Activated naive CD8-positive, alpha-beta T cell (primary cell): ENCODE measurements around the gene FOXI1.

Experiments used
- H3K27ac Mint-ChIP-seq: one replicate; pipeline ENCODE4 v1.8.0; 2021; ENCODE audit warnings: mixed read lengths
- H3K27me3 Mint-ChIP-seq: one replicate; pipeline ENCODE4 v1.8.0; 2021; ENCODE audit warnings: mixed read lengths
- H3K36me3 Mint-ChIP-seq: one replicate; pipeline ENCODE4 v1.8.0; 2021; ENCODE audit warnings: mixed read lengths
- H3K4me1 Mint-ChIP-seq: one replicate; pipeline ENCODE4 v1.8.0; 2021; ENCODE audit warnings: low read depth, mixed read lengths
- H3K4me3 Mint-ChIP-seq: one replicate; pipeline ENCODE4 v1.8.0; 2021; ENCODE audit warnings: mild to moderate bottlenecking, mixed read lengths
- H3K9me3 Mint-ChIP-seq: one replicate; pipeline ENCODE4 v1.8.0; 2021; ENCODE audit warnings: low read depth, mixed read lengths

Gene FOXI1

DNA sequence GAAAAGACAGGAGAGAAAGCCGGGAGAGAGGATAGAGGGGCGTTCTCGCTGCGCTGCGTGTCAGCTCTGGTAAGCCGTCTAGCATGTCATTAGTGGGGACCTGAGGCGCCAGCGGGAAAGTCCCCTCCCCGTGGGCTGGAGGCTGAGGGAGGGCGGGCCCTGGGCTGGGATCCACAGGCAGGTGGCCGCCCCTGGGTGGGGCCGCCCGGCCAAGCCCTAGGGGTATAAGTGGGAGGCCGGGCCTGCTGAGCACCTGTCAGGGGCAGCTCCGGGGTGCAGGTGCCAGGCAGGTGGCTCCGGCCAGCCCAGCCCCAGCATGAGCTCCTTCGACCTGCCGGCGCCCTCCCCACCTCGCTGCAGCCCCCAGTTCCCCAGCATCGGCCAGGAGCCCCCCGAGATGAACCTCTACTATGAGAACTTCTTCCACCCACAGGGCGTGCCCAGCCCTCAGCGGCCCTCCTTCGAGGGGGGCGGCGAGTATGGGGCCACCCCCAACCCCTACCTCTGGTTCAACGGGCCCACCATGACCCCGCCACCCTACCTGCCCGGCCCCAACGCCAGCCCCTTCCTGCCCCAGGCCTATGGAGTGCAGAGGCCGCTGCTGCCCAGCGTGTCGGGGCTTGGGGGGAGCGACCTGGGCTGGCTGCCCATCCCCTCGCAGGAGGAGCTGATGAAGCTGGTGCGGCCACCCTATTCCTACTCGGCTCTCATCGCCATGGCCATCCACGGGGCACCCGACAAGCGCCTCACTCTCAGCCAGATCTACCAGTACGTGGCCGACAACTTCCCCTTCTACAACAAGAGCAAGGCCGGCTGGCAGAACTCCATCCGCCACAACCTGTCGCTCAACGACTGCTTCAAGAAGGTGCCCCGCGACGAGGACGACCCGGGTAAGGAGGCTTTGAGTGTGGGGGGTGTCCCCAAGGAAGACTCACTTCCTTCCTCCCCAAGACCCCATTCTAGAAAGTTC is at the start of gene FOXI1:
TSS of gene FOXI1 (plus strand) at position 256 of the 970 bp plus-strand sequence. CDS start at position 317, 61 bp downstream.
- H3K9me3 Mint-ChIP-seq: no peaks in the 10 kb centered on the region
- H3K4me3 Mint-ChIP-seq: no peak within 1 kb of the TSS
- H3K36me3 Mint-ChIP-seq: no peaks in the 10 kb centered on the region
- H3K27ac Mint-ChIP-seq: no peak within 1 kb of the TSS
- H3K4me1 Mint-ChIP-seq: no peaks in the 10 kb centered on the region
- no peaks in the 10 kb centered on the region for H3K27me3 Mint-ChIP-seq

- H3K4me3 Mint-ChIP-seq: no peak overlapping the region
- H3K27me3 Mint-ChIP-seq: no peaks in the 10 kb centered on the region
- H3K4me1 Mint-ChIP-seq: no peaks in the 10 kb centered on the region
- no peak overlapping the region for H3K27ac Mint-ChIP-seq
- no peaks in the 10 kb centered on the region for H3K9me3 Mint-ChIP-seq
- H3K36me3 Mint-ChIP-seq: peaks cover 31% of the 10 kb centered on the region
These were observed 49.0 kb upstream of the FOXI1 start for GRCh38 chr5:170056561-170057267.

DNA sequence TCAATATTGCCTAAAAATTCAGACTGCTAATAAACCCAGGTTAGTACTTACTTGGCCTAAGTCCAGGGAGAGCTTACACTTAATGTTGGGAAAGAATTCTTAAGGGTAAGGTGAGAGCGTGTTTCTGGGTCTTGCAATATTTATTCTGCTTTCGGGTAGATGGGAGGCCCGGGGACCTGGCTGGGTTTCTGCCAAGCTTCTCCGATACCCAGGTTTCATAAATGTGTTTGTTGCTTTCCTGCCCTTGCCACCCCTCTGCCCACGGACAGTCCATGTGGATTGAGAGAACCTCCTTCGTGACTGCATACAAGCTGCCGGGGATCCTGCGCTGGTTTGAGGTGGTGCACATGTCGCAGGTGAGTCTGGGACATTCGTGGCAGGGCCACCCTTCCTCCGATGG is 48.4 kb upstream of the FOXI1 start:
- Mint-ChIP-seq H3K9me3 (no peaks in the 10 kb centered on the region), H3K27me3 (no peaks in the 10 kb centered on the region), H3K4me1 (no peaks in the 10 kb centered on the region), H3K4me3 (no peak overlapping the region), H3K36me3 (peaks cover 30% of the 10 kb centered on the region), H3K27ac (no peak overlapping the region)

- Mint-ChIP-seq H3K27me3 (no peaks in the 10 kb centered on the region), H3K27ac (no peak overlapping the region), H3K36me3 (peaks cover 25% of the 10 kb centered on the region), H3K4me3 (no peak overlapping the region), H3K4me1 (no peaks in the 10 kb centered on the region), H3K9me3 (no peaks in the 10 kb centered on the region)
These were observed 46.5 kb upstream of the FOXI1 start for GRCh38 chr5:170059221-170059620.

DNA sequence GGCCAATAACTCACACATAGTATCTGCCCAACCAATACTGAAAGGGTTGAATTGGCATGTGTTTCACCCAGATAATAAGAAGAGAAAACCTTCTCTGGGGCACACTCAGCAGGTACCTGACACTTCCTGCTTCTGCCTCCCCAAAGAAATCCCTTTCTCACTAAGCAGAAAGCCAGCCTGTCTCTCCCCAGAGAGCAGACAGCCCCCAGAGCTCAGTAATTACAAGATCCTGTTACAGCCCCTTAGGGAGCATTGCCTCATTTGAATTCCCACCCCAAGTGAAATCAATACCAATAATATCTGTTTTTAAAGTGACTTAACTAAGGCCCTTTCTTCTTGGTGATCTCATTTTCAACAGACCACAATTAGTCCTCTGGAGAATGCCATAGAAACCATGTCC is 38.5 kb upstream of the FOXI1 start:
- Mint-ChIP-seq H3K36me3 (peaks cover 55% of the 10 kb centered on the region), H3K27me3 (no peaks in the 10 kb centered on the region), H3K27ac (no peak overlapping the region), H3K9me3 (no peaks in the 10 kb centered on the region), H3K4me1 (no peaks in the 10 kb centered on the region), H3K4me3 (no peak overlapping the region)

GRCh38 chr5:170067574-170068170 is 38.0 kb upstream of the FOXI1 start:
- Mint-ChIP-seq H3K36me3 (peaks cover 55% of the 10 kb centered on the region), H3K27me3 (no peaks in the 10 kb centered on the region), H3K9me3 (no peaks in the 10 kb centered on the region), H3K27ac (no peak overlapping the region), H3K4me1 (no peaks in the 10 kb centered on the region), H3K4me3 (no peak overlapping the region)

- Mint-ChIP-seq H3K27ac (no peak overlapping the region), H3K27me3 (no peaks in the 10 kb centered on the region), H3K4me1 (no peaks in the 10 kb centered on the region), H3K36me3 (peaks cover 53% of the 10 kb centered on the region), H3K9me3 (no peaks in the 10 kb centered on the region), H3K4me3 (no peak overlapping the region)
These were observed 36.2 kb upstream of the FOXI1 start for GRCh38 chr5:170069512-170069911.

GRCh38 chr5:170070556-170071412 is 34.9 kb upstream of the FOXI1 start:
- Mint-ChIP-seq H3K36me3 (peaks cover 53% of the 10 kb centered on the region), H3K4me3 (no peak overlapping the region), H3K9me3 (no peaks in the 10 kb centered on the region), H3K4me1 (no peaks in the 10 kb centered on the region), H3K27ac (no peak overlapping the region), H3K27me3 (no peaks in the 10 kb centered on the region)

DNA sequence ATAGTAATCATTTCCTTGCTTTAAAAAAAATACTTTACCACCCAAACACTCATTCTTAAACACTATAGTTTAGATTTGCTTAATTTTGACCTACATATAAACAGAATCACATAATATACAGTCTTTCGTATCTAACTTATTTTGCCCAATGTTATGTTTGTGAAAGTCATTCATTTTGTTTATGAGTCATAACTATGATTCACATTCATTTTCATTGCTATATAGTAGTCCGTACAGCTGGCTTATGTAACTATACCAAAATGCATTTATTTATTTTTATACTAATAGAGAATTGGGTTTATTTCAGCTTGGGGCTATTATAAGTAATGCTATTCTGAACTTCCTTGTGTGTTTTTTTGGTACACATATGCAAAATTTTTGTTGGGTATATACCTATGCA is 33.9 kb upstream of the FOXI1 start:
- Mint-ChIP-seq H3K9me3 (no peaks in the 10 kb centered on the region), H3K4me3 (no peak overlapping the region), H3K27me3 (no peaks in the 10 kb centered on the region), H3K4me1 (no peaks in the 10 kb centered on the region), H3K36me3 (peaks cover 47% of the 10 kb centered on the region), H3K27ac (no peak overlapping the region)

- Mint-ChIP-seq H3K4me1 (no peaks in the 10 kb centered on the region), H3K27me3 (no peaks in the 10 kb centered on the region), H3K4me3 (no peak overlapping the region), H3K27ac (no peak overlapping the region), H3K9me3 (no peaks in the 10 kb centered on the region), H3K36me3 (peaks cover 26% of the 10 kb centered on the region)
These were observed 30.0 kb upstream of the FOXI1 start for GRCh38 chr5:170075696-170076095.

DNA sequence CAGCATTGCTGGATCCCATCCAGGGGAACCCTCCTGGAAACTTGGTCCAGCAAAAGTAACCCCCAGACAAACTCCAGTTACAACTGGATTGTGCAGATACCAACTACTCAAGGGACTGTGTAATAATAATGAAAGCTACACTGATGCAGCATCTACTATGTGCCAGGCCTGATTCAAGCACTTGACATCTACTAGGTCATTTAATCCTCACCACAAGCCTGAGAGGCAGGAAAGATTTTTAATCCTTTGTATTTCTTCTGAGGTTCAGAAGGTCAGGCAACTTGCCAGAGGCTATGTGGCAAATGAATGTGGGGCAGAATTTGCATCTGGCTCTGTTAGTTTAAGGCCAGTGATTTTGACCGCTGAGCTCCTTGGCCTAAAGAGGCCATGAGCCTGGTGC is 29.5 kb upstream of the FOXI1 start:
- Mint-ChIP-seq H3K27ac (no peak overlapping the region), H3K27me3 (no peaks in the 10 kb centered on the region), H3K9me3 (no peaks in the 10 kb centered on the region), H3K4me1 (no peaks in the 10 kb centered on the region), H3K4me3 (no peak overlapping the region), H3K36me3 (peaks cover 21% of the 10 kb centered on the region)

- peak overlapping the region; percentile 8 for H3K27ac Mint-ChIP-seq
- no peaks in the 10 kb centered on the region for H3K27me3 Mint-ChIP-seq
- peaks cover 17% of the 10 kb centered on the region for H3K36me3 Mint-ChIP-seq
- H3K4me3 Mint-ChIP-seq: no peak overlapping the region
- H3K4me1 Mint-ChIP-seq: no peaks in the 10 kb centered on the region
- H3K9me3 Mint-ChIP-seq: no peaks in the 10 kb centered on the region
These were observed 29.0 kb upstream of the FOXI1 start for GRCh38 chr5:170076739-170077138.

GRCh38 chr5:170077526-170077925 is 28.2 kb upstream of the FOXI1 start:
- H3K4me1 Mint-ChIP-seq: no peaks in the 10 kb centered on the region
- H3K4me3 Mint-ChIP-seq: no peak overlapping the region
- no peaks in the 10 kb centered on the region for H3K27me3 Mint-ChIP-seq
- no peak overlapping the region for H3K27ac Mint-ChIP-seq
- H3K36me3 Mint-ChIP-seq: peaks cover 21% of the 10 kb centered on the region
- no peaks in the 10 kb centered on the region for H3K9me3 Mint-ChIP-seq

GRCh38 chr5:170078458-170078857 is 27.2 kb upstream of the FOXI1 start:
- no peak overlapping the region for H3K27ac Mint-ChIP-seq
- H3K4me1 Mint-ChIP-seq: no peaks in the 10 kb centered on the region
- no peaks in the 10 kb centered on the region for H3K9me3 Mint-ChIP-seq
- no peak overlapping the region for H3K4me3 Mint-ChIP-seq
- no peaks in the 10 kb centered on the region for H3K27me3 Mint-ChIP-seq
- H3K36me3 Mint-ChIP-seq: peaks cover 19% of the 10 kb centered on the region
